Neuronal stem cell (in vitro differentiated cells): ENCODE data around the gene NEB.

ENCODE experiments used
- DNase-seq: peaks from one replicate; pipeline ENCODE4 v3.0.0-alpha.2; 2013; ENCODE audit warnings: low spot score
- H2AFZ ChIP-seq: one replicate; pipeline ENCODE4 v1.6.1; 2013; ENCODE audit warnings: mild to moderate bottlenecking, low read length, inconsistent platforms
- H2AK5ac ChIP-seq: 2 replicates; pipeline ENCODE4 v1.6.1; 2013; ENCODE audit warnings: low read depth, mild to moderate bottlenecking, inconsistent platforms, low read length, moderate library complexity, mixed read lengths
- H2BK120ac ChIP-seq: 2 replicates; pipeline ENCODE4 v1.6.1; 2013; ENCODE audit warnings: low read depth, mild to moderate bottlenecking, inconsistent platforms, low read length, moderate library complexity, mixed read lengths
- H2BK12ac ChIP-seq: one replicate; pipeline ENCODE4 v1.6.1; 2013; ENCODE audit warnings: low read length, inconsistent platforms
- H2BK15ac ChIP-seq: 2 replicates; pipeline ENCODE4 v1.6.1; 2013; ENCODE audit warnings: mild to moderate bottlenecking, low read length, inconsistent platforms, mixed read lengths
- H2BK5ac ChIP-seq: one replicate; pipeline ENCODE4 v1.6.1; 2013; ENCODE audit warnings: inconsistent platforms, mild to moderate bottlenecking, low read length, moderate library complexity
- H3K14ac ChIP-seq: one replicate; pipeline ENCODE4 v1.6.1; 2013; ENCODE audit warnings: low read length, inconsistent platforms
- H3K18ac ChIP-seq: 2 replicates; pipeline ENCODE4 v1.6.1; 2013; ENCODE audit warnings: low read length, inconsistent platforms
- H3K23ac ChIP-seq: 2 replicates; pipeline ENCODE4 v1.6.1; 2013; ENCODE audit warnings: low read depth, mild to moderate bottlenecking, mixed read lengths, low read length, inconsistent platforms; ENCODE audit not compliant: poor library complexity
- H3K27ac ChIP-seq: replicated peaks from 3 replicates; pipeline ENCODE4 v1.5.1; 2013; ENCODE audit warnings: low read length, inconsistent platforms
- H3K27me3 ChIP-seq, 3 experiments: 2 replicates each; pipeline ENCODE4 v1.6.1; 2013; ENCODE audit warnings: low read length in 3 of 3, mild to moderate bottlenecking in 2 of 3, inconsistent platforms in 1 of 3, low read depth in 1 of 3, mixed read lengths in 1 of 3, moderate library complexity in 1 of 3; ENCODE audit not compliant: control insufficient read depth in 3 of 3, insufficient read depth in 3 of 3
- H3K36me3 ChIP-seq, 2 donors: replicated peaks in 1 of 2; 2 replicates each; pipeline ENCODE4 v1.6.1; 2013; ENCODE audit warnings: low read length in 2 of 2; ENCODE audit not compliant: control insufficient read depth in 2 of 2, insufficient read depth in 2 of 2
- H3K4ac ChIP-seq: 2 replicates; pipeline ENCODE4 v1.6.1; 2013; ENCODE audit warnings: inconsistent platforms, mild to moderate bottlenecking, low read length, moderate library complexity
- H3K4me1 ChIP-seq, 2 donors: 1 replicate in 1 of 2; 2 replicates in 1 of 2; pipeline ENCODE4 v1.6.1; 2013; ENCODE audit warnings: low read length in 2 of 2, low read depth in 1 of 2; ENCODE audit not compliant: control insufficient read depth in 2 of 2, insufficient read depth in 1 of 2
- H3K4me2 ChIP-seq: one replicate; pipeline ENCODE4 v1.6.1; 2013; ENCODE audit warnings: mild to moderate bottlenecking, low read length, inconsistent platforms; ENCODE audit not compliant: insufficient read depth, poor library complexity, severe bottlenecking
- H3K4me3 ChIP-seq, 2 donors: 2 replicates each; pipeline ENCODE4 v1.5.1; 2013; ENCODE audit warnings: low read length in 2 of 2, mild to moderate bottlenecking in 2 of 2, inconsistent platforms in 1 of 2, moderate library complexity in 1 of 2
- H3K79me1 ChIP-seq: one replicate; pipeline ENCODE4 v1.6.1; 2013; ENCODE audit warnings: low read depth, mild to moderate bottlenecking, inconsistent platforms, low read length, moderate library complexity
- H3K9ac ChIP-seq: one replicate; pipeline ENCODE4 v1.6.1; 2013; ENCODE audit warnings: mild to moderate bottlenecking, low read depth, low read length, inconsistent platforms; ENCODE audit not compliant: poor library complexity
- H3K9me3 ChIP-seq, 2 donors: replicated peaks in 1 of 2; 2 replicates each; pipeline versions ENCODE3 to v1.6.1; 2013; ENCODE audit warnings: low read length in 2 of 2, mild to moderate bottlenecking in 2 of 2, inconsistent platforms in 1 of 2, low read depth in 1 of 2, mixed read lengths in 1 of 2, moderate library complexity in 1 of 2; ENCODE audit not compliant: control insufficient read depth in 2 of 2, insufficient read depth in 1 of 2
- H4K8ac ChIP-seq: one replicate; pipeline ENCODE4 v1.6.1; 2013; ENCODE audit warnings: low read depth, mild to moderate bottlenecking, inconsistent platforms, low read length, moderate library complexity
- H4K91ac ChIP-seq: one replicate; pipeline ENCODE4 v1.6.1; 2013; ENCODE audit warnings: low read length, low read depth, mild to moderate bottlenecking, inconsistent platforms; ENCODE audit not compliant: poor library complexity
- WGBS, 2 donors: extraction: QIAGEN DNeasy Blood & Tissue Kit; methylation state at CpG; one replicate each; pipeline ENCODE4 v1.1.7; 2013; ENCODE audit warnings: missing lambda C conversion rate in 2 of 2, mixed read lengths in 1 of 2; ENCODE audit not compliant: insufficient read length in 2 of 2, insufficient replicate concordance in 1 of 2; ENCODE audit errors: extremely low coverage in 2 of 2; 5-methylcytosine and 5-hydroxymethylcytosine counted together

NEB gene

GRCh38 chr2:151520976-151521375, 213.3 kb downstream of the NEB start:
- H3K27ac ChIP-seq: no peak overlapping the region

DNA sequence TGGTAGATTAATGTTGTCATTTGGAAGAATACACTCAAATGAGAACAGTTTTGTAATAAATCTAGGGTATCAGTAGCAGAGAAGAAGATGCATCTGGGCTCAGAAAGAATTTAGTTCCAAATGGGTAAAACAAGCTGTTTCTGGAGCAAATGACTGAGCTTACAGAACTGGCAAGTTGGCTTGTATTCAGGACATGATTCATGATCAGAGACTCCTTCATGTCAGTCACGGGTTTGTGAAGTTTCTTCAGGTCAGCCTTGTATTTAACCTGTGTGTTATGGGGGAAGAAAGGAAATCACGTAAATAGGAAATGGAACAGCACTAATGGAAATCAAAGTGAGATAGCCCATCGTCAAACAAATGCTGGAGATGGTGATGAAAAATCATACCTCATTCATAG, 215.5 kb downstream of the NEB start:
- no peak for DNase-seq
- no peaks in the 10 kb centered on the region for H3K9me3 ChIP-seq
- H3K4me3 ChIP-seq: no peak overlapping the region
- peaks cover 5 to 7% of the 10 kb centered on the region in 2 donors for H3K4me1 ChIP-seq
- H2BK120ac ChIP-seq: no peak overlapping the region
- H3K9ac ChIP-seq: no peak overlapping the region
- no peak overlapping the region for H3K14ac ChIP-seq
- no peak overlapping the region for H3K18ac ChIP-seq
- no peak overlapping the region for H2BK5ac ChIP-seq
- WGBS, 2 donors: no CpG with 5 or more reads among the region's 3 CpGs
- no peak overlapping the region for H2BK12ac ChIP-seq
- H2AK5ac ChIP-seq: no peak overlapping the region
- no peak overlapping the region for H2AFZ ChIP-seq
- no peak overlapping the region for H2BK15ac ChIP-seq
- no peak overlapping the region for H3K27ac ChIP-seq
- no peaks in the 10 kb centered on the region for H3K79me1 ChIP-seq
- H3K4ac ChIP-seq: no peak overlapping the region
- H3K36me3 ChIP-seq: no peaks in the 10 kb centered on the region
- no peak overlapping the region for H4K91ac ChIP-seq
- H3K27me3 ChIP-seq: no peaks in the 10 kb centered on the region
- H3K23ac ChIP-seq: no peak overlapping the region
- H3K4me2 ChIP-seq: no peak overlapping the region
- no peak overlapping the region for H4K8ac ChIP-seq

More at GRCh38 chr2:151520976-151521375, 213.3 kb downstream of the NEB start:
- H3K23ac ChIP-seq: no peak overlapping the region
- H3K4me2 ChIP-seq: no peak overlapping the region
- no peak overlapping the region for H3K18ac ChIP-seq
- no CpG with 5 or more reads among the region's 1 CpG for WGBS, 2 donors
- no peak for DNase-seq
- no peak overlapping the region for H4K91ac ChIP-seq
- H2AK5ac ChIP-seq: no peak overlapping the region
- no peak overlapping the region for H4K8ac ChIP-seq
- peaks cover 0 to 2% of the 10 kb centered on the region in 2 donors for H3K9me3 ChIP-seq
- no peaks in the 10 kb centered on the region for H3K36me3 ChIP-seq
- H3K4ac ChIP-seq: no peak overlapping the region
- H3K14ac ChIP-seq: no peak overlapping the region
- H3K4me3 ChIP-seq: no peak overlapping the region
- H3K4me1 ChIP-seq: peaks cover 5 to 7% of the 10 kb centered on the region in 2 donors
- H3K27me3 ChIP-seq: no peaks in the 10 kb centered on the region
- H3K79me1 ChIP-seq: no peaks in the 10 kb centered on the region
- H2BK5ac ChIP-seq: no peak overlapping the region
- H2AFZ ChIP-seq: peak overlapping the region; percentile 81
- no peak overlapping the region for H2BK15ac ChIP-seq
- H2BK12ac ChIP-seq: no peak overlapping the region
- H3K9ac ChIP-seq: no peak overlapping the region
- no peak overlapping the region for H2BK120ac ChIP-seq

DNA sequence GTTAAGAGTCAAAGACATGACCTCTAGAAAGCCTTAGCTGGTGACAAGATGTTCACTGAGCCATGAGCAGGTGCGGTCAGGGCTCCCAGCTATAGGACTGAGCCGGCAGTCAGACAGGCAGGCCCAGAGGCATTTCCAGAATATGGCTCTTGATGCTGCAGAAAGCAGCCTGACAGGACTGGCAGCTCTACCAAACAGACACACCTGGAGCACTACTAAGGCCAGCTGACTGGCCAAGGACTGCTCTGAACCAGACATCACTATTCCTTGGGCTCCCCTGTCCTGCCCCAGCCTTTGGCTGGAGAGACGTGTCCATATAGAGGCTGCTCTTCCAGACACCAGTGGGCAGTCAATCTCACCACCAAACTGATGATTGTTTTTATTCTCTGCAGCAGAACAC, 225.8 kb downstream of the NEB start:
- peaks cover 0 to 1% of the 10 kb centered on the region in 2 donors for H3K9me3 ChIP-seq
- H3K9ac ChIP-seq: no peak overlapping the region
- no peaks in the 10 kb centered on the region for H3K79me1 ChIP-seq
- no CpG with 5 or more reads among the region's 3 CpGs for WGBS, 2 donors
- H2AFZ ChIP-seq: no peak overlapping the region
- H3K18ac ChIP-seq: no peak overlapping the region
- H2BK12ac ChIP-seq: no peak overlapping the region
- no peak overlapping the region for H4K91ac ChIP-seq
- H2BK120ac ChIP-seq: no peak overlapping the region
- no peak overlapping the region for H4K8ac ChIP-seq
- H3K27me3 ChIP-seq: no peaks in the 10 kb centered on the region
- no peak overlapping the region for H3K27ac ChIP-seq
- H3K4me3 ChIP-seq: peak overlapping the region in 1 of 2 donors; percentile 20
- no peaks in the 10 kb centered on the region for H3K4me1 ChIP-seq
- H3K4me2 ChIP-seq: no peak overlapping the region
- no peak overlapping the region for H2BK15ac ChIP-seq
- H3K4ac ChIP-seq: no peak overlapping the region
- no peaks in the 10 kb centered on the region for H3K36me3 ChIP-seq
- no peak overlapping the region for H3K23ac ChIP-seq
- H2BK5ac ChIP-seq: no peak overlapping the region
- H3K14ac ChIP-seq: no peak overlapping the region
- H2AK5ac ChIP-seq: no peak overlapping the region
- no peak for DNase-seq

GRCh38 chr2:151506170-151506569, 228.1 kb downstream of the NEB start:
- H3K79me1 ChIP-seq: no peaks in the 10 kb centered on the region
- H3K9ac ChIP-seq: no peak overlapping the region
- no peak overlapping the region for H3K4ac ChIP-seq
- peaks cover 0 to 1% of the 10 kb centered on the region in 2 donors for H3K9me3 ChIP-seq
- no peak overlapping the region for H2BK15ac ChIP-seq
- no peak overlapping the region for H3K4me2 ChIP-seq
- no CpG with 5 or more reads among the region's 4 CpGs for WGBS, 2 donors
- H2AK5ac ChIP-seq: no peak overlapping the region
- no peak for DNase-seq
- H3K18ac ChIP-seq: no peak overlapping the region
- no peak overlapping the region for H2BK12ac ChIP-seq
- H4K91ac ChIP-seq: no peak overlapping the region
- H2BK5ac ChIP-seq: no peak overlapping the region
- H3K27ac ChIP-seq: no peak overlapping the region
- H3K23ac ChIP-seq: no peak overlapping the region
- H3K27me3 ChIP-seq: no peaks in the 10 kb centered on the region
- H4K8ac ChIP-seq: no peak overlapping the region
- H3K4me3 ChIP-seq: no peak overlapping the region
- no peaks in the 10 kb centered on the region for H3K36me3 ChIP-seq
- H2BK120ac ChIP-seq: no peak overlapping the region
- H3K14ac ChIP-seq: no peak overlapping the region
- no peak overlapping the region for H2AFZ ChIP-seq
- H3K4me1 ChIP-seq: no peaks in the 10 kb centered on the region
